ENCODE results near the gene NAA11.

DNA sequence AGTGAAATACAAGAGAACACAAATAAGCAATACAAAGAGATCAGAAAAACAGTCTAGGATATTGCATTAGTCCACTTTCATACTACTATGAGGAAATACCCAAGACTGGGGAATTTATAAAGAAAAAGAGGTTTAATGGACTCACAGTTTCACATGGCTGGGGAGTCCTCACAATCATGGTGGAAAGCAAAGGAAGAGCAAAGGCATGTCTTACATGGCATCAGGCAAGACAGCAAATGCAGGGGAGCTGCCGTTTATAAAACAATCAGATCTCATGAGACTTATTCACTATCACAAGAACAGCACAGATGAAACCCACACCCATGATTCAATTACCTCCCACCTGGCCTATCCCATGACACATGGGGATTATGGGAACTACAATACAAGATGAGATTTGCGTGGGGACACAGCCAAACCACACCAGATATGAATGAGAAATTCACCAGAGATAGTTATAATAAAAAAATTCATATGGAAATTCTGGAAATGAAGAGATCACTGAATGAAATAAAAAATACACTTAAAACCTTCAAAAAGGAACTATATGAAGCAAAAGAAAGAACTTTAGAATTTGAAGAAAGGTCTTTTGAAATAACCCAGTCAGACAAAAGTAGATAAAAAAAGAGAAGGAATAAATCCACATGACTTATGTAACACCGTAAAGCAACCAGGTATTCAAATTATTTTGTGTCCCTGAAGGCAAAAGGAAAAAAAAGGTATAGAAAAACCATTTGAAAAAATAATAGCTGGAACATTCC lies 16.2 kb upstream of the NAA11 start:
- no peak for TF ChIP-seq POLR2AphosphoS5 (IDR thresholded peaks at IDR 0.05; ENCODE audit: borderline replicate concordance, low read depth, low read length)
- TF ChIP-seq EZH2 (IDR thresholded peaks at IDR 0.05): no peak

All from SK-N-MC (cell line).